Caco-2 (cell line): ENCODE data around the gene TOMM34. TPM values are rescaled to one million over a fixed set of nuclear protein-coding genes. Genes with fewer than 3 reads are reported as not detected.

Experiments
- BruUV-seq: library from RNA; stranded (reverse); fragments of 400-500 nt; replicated peaks from 2 replicates; lab custom pipeline; 2021; lab: Mats Ljungman, UMichigan
- CTCF ChIA-PET: fragments of 300-600 bp; sonication (Branson Sonifier 250); formaldehyde crosslinking; loops from one replicate; lab custom pipeline; 2022; ENCODE audit warnings: antibody characterized with exemption; lab: Charles Lee
- POLR2A ChIA-PET: fragments of 300-600 bp; sonication (Branson Sonifier 250); formaldehyde crosslinking; loops from one replicate; lab custom pipeline; 2022; ENCODE audit warnings: antibody characterized with exemption; lab: Charles Lee
- DNase-seq, 2 experiments: peaks; one replicate each; pipeline versions ENCODE4 v3.0.0 to v3.0.0-alpha.2; 2020 to 2022
- H3K27me3 ChIP-seq: replicated peaks from 2 replicates; pipeline ENCODE4 v1.6.0; 2011; ENCODE audit warnings: low read length; ENCODE audit not compliant: control insufficient read depth, insufficient read depth
- H3K36me3 ChIP-seq: 2 replicates; pipeline ENCODE4 v1.5.1; 2011; ENCODE audit warnings: low read length; ENCODE audit not compliant: control insufficient read depth, insufficient read depth
- H3K4me1 ChIP-seq: fragments of 250-450 bp; sonication (Bioruptor Pico); 2 replicates; pipeline ENCODE4 v1.5.1; 2020; ENCODE audit warnings: mild to moderate bottlenecking
- H3K4me3 ChIP-seq: 2 replicates; pipeline ENCODE4 v1.5.1; 2011; ENCODE audit warnings: low read depth, mild to moderate bottlenecking, control low read depth, low read length
- H3K9me3 ChIP-seq: fragments of 250-450 bp; sonication (Bioruptor Pico); 2 replicates; pipeline ENCODE4 v1.5.1; 2020; ENCODE audit warnings: mild to moderate bottlenecking, moderate library complexity
- H3K27ac Mint-ChIP-seq: one replicate; pipeline ENCODE4 v1.8.0; 2022; ENCODE audit warnings: mixed read lengths; ENCODE audit not compliant: unreplicated experiment
- H3K27me3 Mint-ChIP-seq: one replicate; pipeline ENCODE4 v1.8.0; 2022; ENCODE audit warnings: mixed read lengths; ENCODE audit not compliant: insufficient read depth, unreplicated experiment
- H3K36me3 Mint-ChIP-seq: one replicate; pipeline ENCODE4 v1.8.0; 2022; ENCODE audit warnings: mild to moderate bottlenecking, mixed read lengths; ENCODE audit not compliant: insufficient read depth, unreplicated experiment
- H3K4me1 Mint-ChIP-seq: one replicate; pipeline ENCODE4 v1.8.0; 2022; ENCODE audit warnings: low read depth, mixed read lengths; ENCODE audit not compliant: unreplicated experiment
- H3K4me3 Mint-ChIP-seq: one replicate; pipeline ENCODE4 v1.8.0; 2022; ENCODE audit warnings: mild to moderate bottlenecking, moderate library complexity, mixed read lengths; ENCODE audit not compliant: unreplicated experiment
- H3K9me3 Mint-ChIP-seq: one replicate; pipeline ENCODE4 v1.8.0; 2022; ENCODE audit warnings: mixed read lengths; ENCODE audit not compliant: unreplicated experiment
- CTCF ChIP-seq, 2 experiments: fragments of 200-600 bp in 1 of 2; IDR thresholded peaks; 1 replicate in 1 of 2; 2 replicates in 1 of 2; pipeline versions ENCODE4 v1.5.1 to v1.8.0; 2011 to 2022; ENCODE audit warnings: antibody characterized with exemption in 1 of 2, control low read depth in 1 of 2, inconsistent platforms in 1 of 2, low read depth in 1 of 2, low read length in 1 of 2, mild to moderate bottlenecking in 1 of 2, moderate library complexity in 1 of 2; ENCODE audit not compliant: insufficient read depth in 1 of 2, severe bottlenecking in 1 of 2, unreplicated experiment in 1 of 2
- intact Hi-C: fragments of 100-400 bp; cut with micrococcal nuclease; formaldehyde crosslinking; loops from one replicate; pipeline ENCODE4 v1.10.0; 2022; ENCODE audit not compliant: unreplicated experiment
- total RNA-seq: library from RNA; stranded (reverse); gene quantifications from 2 replicates; pipeline ENCODE4 v1.2.3, GENCODE V29; 2022

Gene TOMM34
- total RNA-seq, 1 experiment from 2014 or later = 139 TPM

GRCh38 chr20:44909872-44910689 lies 50.1 kb downstream of the TOMM34 start, which contains the start of gene PABPC1L:
TSS of gene PABPC1L (plus strand) at chr20:44910060. CDS start at chr20:44910144, 84 bp downstream.
- peak within 1 kb of the TSS; percentile 85 for H3K4me3 Mint-ChIP-seq
- intact Hi-C loops = loop anchor here (1.0 to 2.0 kb wide), 2 partner anchors 57 to 217 kb away; partner anchors contain the start of gene STK4
- H3K27me3 Mint-ChIP-seq = no peaks in the 10 kb centered on the region
- H3K36me3 Mint-ChIP-seq = peaks cover 98% of the 10 kb centered on the region
- H3K27me3 ChIP-seq = no peaks in the 10 kb centered on the region
- ChIA-PET POLR2A (interaction anchor here (0.5 to 2.3 kb wide), 21 partner anchors 11 to 971 kb away, joined by 3 to 28 read pairs (median 4); partner anchors contain the start of genes TOMM34 and YWHAB), CTCF (interaction anchor here (0.6 to 2.5 kb wide), 19 partner anchors 22 to 1809 kb away, joined by 3 to 16 read pairs (median 5); partner anchors contain the start of gene YWHAB)
- H3K4me1 ChIP-seq = peaks cover 21% of the 10 kb centered on the region
- H3K27ac Mint-ChIP-seq = peak within 1 kb of the TSS; percentile 92
- DNase-seq = peak; percentile 95
- H3K4me3 ChIP-seq = peak within 1 kb of the TSS; percentile 82
- no peak for TF ChIP-seq CTCF (IDR thresholded peaks at IDR 0.05; ENCODE audit: insufficient read depth in 1 of 2, low read depth in 1 of 2, low read length in 1 of 2, severe bottlenecking in 1 of 2, unreplicated experiment in 1 of 2)
- peaks cover 6% of the 10 kb centered on the region; the same call in 1 of the 2 replicates for H3K36me3 ChIP-seq
- no TSS peak for BruUV-seq
- H3K9me3 Mint-ChIP-seq = no peaks in the 10 kb centered on the region
- no peaks in the 10 kb centered on the region for H3K9me3 ChIP-seq
- peaks cover 19% of the 10 kb centered on the region for H3K4me1 Mint-ChIP-seq

DNA sequence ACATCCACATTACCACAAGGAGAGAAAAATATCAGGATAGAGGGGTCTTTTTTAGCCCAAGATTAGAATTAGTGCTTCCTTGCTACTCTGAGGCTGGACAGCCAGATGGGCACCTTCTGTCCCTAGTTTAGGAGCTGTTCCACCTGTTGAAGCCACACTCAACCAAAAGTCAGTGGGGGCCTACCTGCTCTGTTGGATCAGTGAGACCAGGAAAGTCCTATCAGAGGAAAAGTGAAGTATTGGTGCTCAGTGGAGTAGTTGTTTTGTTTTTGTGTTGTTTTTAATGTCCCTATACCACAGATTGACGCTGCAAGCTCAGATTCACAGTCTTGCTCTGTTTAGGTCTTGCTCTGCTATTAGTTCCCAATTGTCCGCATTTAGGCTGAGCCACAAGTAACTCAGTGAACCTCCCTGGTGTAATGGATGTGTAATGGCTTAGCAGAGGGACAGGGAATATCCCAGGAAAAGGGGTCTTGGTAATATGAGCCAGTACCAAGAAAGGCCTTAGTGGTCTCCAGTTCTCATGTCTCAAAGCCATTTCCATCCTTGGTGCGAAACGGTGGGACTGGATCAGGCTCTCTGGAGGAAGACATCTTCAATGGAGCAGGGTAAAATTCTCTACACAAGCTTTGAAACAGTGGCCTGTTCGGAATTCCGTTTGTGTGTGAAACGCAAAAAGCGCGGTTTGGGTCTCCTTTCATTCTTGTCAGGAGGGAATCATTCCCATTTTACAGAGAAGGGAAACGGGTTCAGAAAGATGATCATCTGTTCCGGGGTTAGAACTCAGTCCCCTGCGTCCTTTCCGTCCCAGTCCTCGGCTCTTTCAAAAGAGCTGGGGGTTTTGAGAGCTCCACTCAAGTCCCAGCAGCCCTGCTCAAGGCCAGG lies 51.0 kb downstream of the TOMM34 start:
- Mint-ChIP-seq H3K9me3 (no peaks in the 10 kb centered on the region), H3K27me3 (no peaks in the 10 kb centered on the region), H3K4me1 (peaks cover 19% of the 10 kb centered on the region), H3K27ac (peak overlapping the region; percentile 92), H3K36me3 (peaks cover 98% of the 10 kb centered on the region), H3K4me3 (peak overlapping the region; percentile 85)
- no peaks in the 10 kb centered on the region for H3K9me3 ChIP-seq
- peaks cover 8% of the 10 kb centered on the region; the same call in 1 of the 2 replicates for H3K36me3 ChIP-seq
- BruUV-seq = TSS peak; percentile 3
- ChIA-PET CTCF (interaction anchor here (0.6 to 1.4 kb wide), 18 partner anchors 21 to 1808 kb away, joined by 3 to 16 read pairs (median 5); partner anchors contain the start of gene YWHAB), POLR2A (interaction anchor here (0.5 to 2.3 kb wide), 19 partner anchors 10 to 971 kb away, joined by 3 to 28 read pairs (median 5); partner anchors contain the start of gene YWHAB)
- peaks cover 21% of the 10 kb centered on the region for H3K4me1 ChIP-seq
- peak in 1 of 2 experiments; percentile 12 for TF ChIP-seq CTCF (IDR thresholded peaks at IDR 0.05; ENCODE audit: insufficient read depth in 1 of 2, low read depth in 1 of 2, low read length in 1 of 2, severe bottlenecking in 1 of 2, unreplicated experiment in 1 of 2)
- H3K4me3 ChIP-seq = peak overlapping the region; percentile 82
- DNase-seq = no peak
- intact Hi-C loops = no loop called here
- no peaks in the 10 kb centered on the region for H3K27me3 ChIP-seq
